Measurements from ENCODE around the gene REV3L.
"Not testable (repeated sequence)": the region's sequence is repeated elsewhere in the genome, so short reads cannot be mapped to it uniquely, and the experiment has no call there.

REV3L gene

GRCh38 chr6:111515259-111515658 is 32.2 kb upstream of the REV3L start:
- ATAC-seq (replicated peaks; ENCODE audit: extremely low read depth, poor library complexity, severe bottlenecking) (no peak), DNase-seq (ENCODE audit: low spot score in 2 of 2) (no peak)
- Mint-ChIP-seq H3K36me3 (ENCODE audit: insufficient read depth) (peaks cover 4% of the 10 kb centered on the region), H3K9me3 (no peaks in the 10 kb centered on the region), H3K27me3 (no peaks in the 10 kb centered on the region), H3K27ac (ENCODE audit: low read depth) (no peak overlapping the region), H3K4me3 (no peak overlapping the region), H3K4me1 (peaks cover 4% of the 10 kb centered on the region)

- not testable (repeated sequence) for H3K9me3 Mint-ChIP-seq; H3K4me1 Mint-ChIP-seq; H3K27ac Mint-ChIP-seq (ENCODE audit: low read depth); H3K27me3 Mint-ChIP-seq; ATAC-seq (replicated peaks; ENCODE audit: extremely low read depth, poor library complexity, severe bottlenecking); H3K36me3 Mint-ChIP-seq (ENCODE audit: insufficient read depth); H3K4me3 Mint-ChIP-seq; DNase-seq (ENCODE audit: low spot score in 2 of 2)
Measured at GRCh38 chr6:111514531-111514930, 31.5 kb upstream of the REV3L start.

GRCh38 chr6:111507219-111507618 is 24.2 kb upstream of the REV3L start:
- H3K36me3 Mint-ChIP-seq (ENCODE audit: insufficient read depth); H3K4me1 Mint-ChIP-seq; ATAC-seq (replicated peaks; ENCODE audit: extremely low read depth, poor library complexity, severe bottlenecking); H3K27ac Mint-ChIP-seq (ENCODE audit: low read depth); H3K27me3 Mint-ChIP-seq; H3K9me3 Mint-ChIP-seq; H3K4me3 Mint-ChIP-seq; DNase-seq (ENCODE audit: low spot score in 2 of 2): not testable (repeated sequence)

GRCh38 chr6:111505498-111505897 is 22.5 kb upstream of the REV3L start:
- H3K4me1 Mint-ChIP-seq; H3K27ac Mint-ChIP-seq (ENCODE audit: low read depth); H3K4me3 Mint-ChIP-seq; H3K36me3 Mint-ChIP-seq (ENCODE audit: insufficient read depth); DNase-seq (ENCODE audit: low spot score in 2 of 2); H3K27me3 Mint-ChIP-seq; H3K9me3 Mint-ChIP-seq; ATAC-seq (replicated peaks; ENCODE audit: extremely low read depth, poor library complexity, severe bottlenecking): not testable (repeated sequence)

GRCh38 chr6:111503660-111504059 is 20.6 kb upstream of the REV3L start:
- Mint-ChIP-seq H3K4me1 (no peaks in the 10 kb centered on the region), H3K27ac (ENCODE audit: low read depth) (no peak overlapping the region), H3K9me3 (no peaks in the 10 kb centered on the region), H3K36me3 (ENCODE audit: insufficient read depth) (peaks cover 5% of the 10 kb centered on the region), H3K27me3 (no peaks in the 10 kb centered on the region), H3K4me3 (no peak overlapping the region)
- ATAC-seq (replicated peaks; ENCODE audit: extremely low read depth, poor library complexity, severe bottlenecking), result no peak
- no peak for DNase-seq (ENCODE audit: low spot score in 2 of 2)

GRCh38 chr6:111503194-111503593 is 20.2 kb upstream of the REV3L start:
- Mint-ChIP-seq H3K4me3 (no peak overlapping the region), H3K27me3 (no peaks in the 10 kb centered on the region)
- ATAC-seq (replicated peaks; ENCODE audit: extremely low read depth, poor library complexity, severe bottlenecking), result no peak

GRCh38 chr6:111502154-111502553 is 19.1 kb upstream of the REV3L start:
- Mint-ChIP-seq H3K36me3 (ENCODE audit: insufficient read depth) (peaks cover 5% of the 10 kb centered on the region), H3K4me1 (no peaks in the 10 kb centered on the region), H3K27ac (ENCODE audit: low read depth) (no peak overlapping the region), H3K27me3 (no peaks in the 10 kb centered on the region), H3K9me3 (no peaks in the 10 kb centered on the region), H3K4me3 (no peak overlapping the region)
- no peak for DNase-seq (ENCODE audit: low spot score in 2 of 2)
- no peak for ATAC-seq (replicated peaks; ENCODE audit: extremely low read depth, poor library complexity, severe bottlenecking)

More at GRCh38 chr6:111503194-111503593, 20.2 kb upstream of the REV3L start:
- peaks cover 5% of the 10 kb centered on the region for H3K36me3 Mint-ChIP-seq (ENCODE audit: insufficient read depth)
- H3K27ac Mint-ChIP-seq (ENCODE audit: low read depth), result no peak overlapping the region
- no peaks in the 10 kb centered on the region for H3K4me1 Mint-ChIP-seq
- no peak for DNase-seq (ENCODE audit: low spot score in 2 of 2)
- H3K9me3 Mint-ChIP-seq, result no peaks in the 10 kb centered on the region

- Mint-ChIP-seq H3K27ac (ENCODE audit: low read depth) (no peak overlapping the region), H3K36me3 (ENCODE audit: insufficient read depth) (no peaks in the 10 kb centered on the region), H3K27me3 (no peaks in the 10 kb centered on the region), H3K4me1 (no peaks in the 10 kb centered on the region), H3K4me3 (no peak overlapping the region), H3K9me3 (no peaks in the 10 kb centered on the region)
- no peak for DNase-seq (ENCODE audit: low spot score in 2 of 2)
- ATAC-seq (replicated peaks; ENCODE audit: extremely low read depth, poor library complexity, severe bottlenecking), result no peak
Measured at GRCh38 chr6:111499269-111499793, 16.3 kb upstream of the REV3L start.

GRCh38 chr6:111494951-111495635 is 12.1 kb upstream of the REV3L start:
- Mint-ChIP-seq H3K36me3 (ENCODE audit: insufficient read depth) (no peaks in the 10 kb centered on the region), H3K9me3 (no peaks in the 10 kb centered on the region), H3K27ac (ENCODE audit: low read depth) (no peak overlapping the region), H3K4me1 (peaks cover 5% of the 10 kb centered on the region), H3K4me3 (no peak overlapping the region), H3K27me3 (no peaks in the 10 kb centered on the region)
- DNase-seq (ENCODE audit: low spot score in 2 of 2), result no peak
- no peak for ATAC-seq (replicated peaks; ENCODE audit: extremely low read depth, poor library complexity, severe bottlenecking)

- Mint-ChIP-seq H3K27me3 (no peaks in the 10 kb centered on the region), H3K4me3 (no peak overlapping the region)
- DNase-seq (ENCODE audit: low spot score in 2 of 2), result no peak
Measured at GRCh38 chr6:111492499-111492898, 9.5 kb upstream of the REV3L start.

GRCh38 chr6:111490067-111490466 is 7.0 kb upstream of the REV3L start:
- Mint-ChIP-seq H3K4me3 (no peak overlapping the region), H3K9me3 (no peaks in the 10 kb centered on the region), H3K4me1 (peaks cover 31% of the 10 kb centered on the region), H3K36me3 (ENCODE audit: insufficient read depth) (peaks cover 7% of the 10 kb centered on the region), H3K27me3 (no peaks in the 10 kb centered on the region), H3K27ac (ENCODE audit: low read depth) (no peak overlapping the region)
- DNase-seq (ENCODE audit: low spot score in 2 of 2), result no peak
- ATAC-seq (replicated peaks; ENCODE audit: extremely low read depth, poor library complexity, severe bottlenecking), result no peak

More at GRCh38 chr6:111492499-111492898, 9.5 kb upstream of the REV3L start:
- H3K9me3 Mint-ChIP-seq, result no peaks in the 10 kb centered on the region
- no peak for ATAC-seq (replicated peaks; ENCODE audit: extremely low read depth, poor library complexity, severe bottlenecking)
- no peak overlapping the region for H3K27ac Mint-ChIP-seq (ENCODE audit: low read depth)
- peaks cover 6% of the 10 kb centered on the region for H3K36me3 Mint-ChIP-seq (ENCODE audit: insufficient read depth)
- peaks cover 20% of the 10 kb centered on the region for H3K4me1 Mint-ChIP-seq

- Mint-ChIP-seq H3K9me3 (no peaks in the 10 kb centered on the region), H3K36me3 (ENCODE audit: insufficient read depth) (peaks cover 19% of the 10 kb centered on the region), H3K27ac (ENCODE audit: low read depth) (peak overlapping the region; percentile 61), H3K4me1 (peaks cover 39% of the 10 kb centered on the region), H3K4me3 (no peak overlapping the region), H3K27me3 (no peaks in the 10 kb centered on the region)
- ATAC-seq (replicated peaks; ENCODE audit: extremely low read depth, poor library complexity, severe bottlenecking), result no peak
- no peak for DNase-seq (ENCODE audit: low spot score in 2 of 2)
Measured at GRCh38 chr6:111487661-111488060, 4.6 kb upstream of the REV3L start.

GRCh38 chr6:111486921-111487320 is 3.9 kb upstream of the REV3L start:
- H3K36me3 Mint-ChIP-seq (ENCODE audit: insufficient read depth), result peaks cover 21% of the 10 kb centered on the region
- H3K27ac Mint-ChIP-seq (ENCODE audit: low read depth), result peak overlapping the region; percentile 61
- ATAC-seq (replicated peaks; ENCODE audit: extremely low read depth, poor library complexity, severe bottlenecking), result no peak
- H3K27me3 Mint-ChIP-seq, result no peaks in the 10 kb centered on the region
- H3K4me1 Mint-ChIP-seq, result peaks cover 42% of the 10 kb centered on the region
- H3K9me3 Mint-ChIP-seq, result no peaks in the 10 kb centered on the region
- DNase-seq (ENCODE audit: low spot score in 2 of 2), result no peak
- H3K4me3 Mint-ChIP-seq, result no peak overlapping the region
